SK-N-SH (cell line): ENCODE results near the gene EXOC4. TPM values are rescaled to one million over a fixed set of nuclear protein-coding genes. Genes with fewer than 3 reads are reported as not detected.

Experiments used
- CTCF ChIA-PET: fragments of 300-600, 350-600 bp; formaldehyde crosslinking; extraction: SDS; loops from one replicate; lab custom pipeline; 2021; lab: Yijun Ruan, JAX
- POLR2A ChIA-PET: fragments of 350-600 bp; sonication (Branson Sonifier 250); formaldehyde crosslinking; extraction: SDS; loops from one replicate; lab custom pipeline; 2020; ENCODE audit warnings: antibody characterized with exemption, inconsistent platforms; lab: Yijun Ruan, JAX
- DNase-seq: peaks from one replicate; pipeline ENCODE4 v3.0.0; 2012
- H2AFZ ChIP-seq: fragments of 200-600 bp; sonication (generic); 2 replicates; pipeline ENCODE4 v1.8.1; 2016; ENCODE audit warnings: antibody characterized with exemption, mild to moderate bottlenecking, low read depth
- H3F3A ChIP-seq: fragments of 200-600 bp; sonication (generic); replicated peaks from 2 replicates; pipeline ENCODE3; 2016; ENCODE audit warnings: antibody characterized with exemption, mild to moderate bottlenecking; ENCODE audit not compliant: insufficient read depth
- H3K27ac ChIP-seq, 2 experiments: fragments of 200-500 bp in 1 of 2; fragments of 200-600 bp in 1 of 2; sonication (Bioruptor generic) in 1 of 2; sonication (generic), shearing (Covaris generic) in 1 of 2; 2 replicates each; pipeline versions ENCODE4 v1.5.1 to v1.6.1; 2014 to 2016; ENCODE audit warnings: low read depth in 2 of 2, inconsistent platforms in 1 of 2, low read length in 1 of 2, mild to moderate bottlenecking in 1 of 2, mixed read lengths in 1 of 2
- H3K27me3 ChIP-seq: fragments of 200-600 bp; sonication (generic), shearing (Covaris generic); 2 replicates; pipeline ENCODE4 v1.6.1; 2016; ENCODE audit warnings: mixed run types; ENCODE audit not compliant: insufficient read depth
- H3K36me3 ChIP-seq, 2 experiments: fragments of 200-500 bp in 1 of 2; fragments of 200-600 bp in 1 of 2; sonication (Bioruptor generic) in 1 of 2; sonication (generic) in 1 of 2; replicated peaks in 1 of 2; 2 replicates each; pipeline versions ENCODE3 to v1.5.1; 2014 to 2016; ENCODE audit warnings: low read length in 1 of 2, mild to moderate bottlenecking in 1 of 2; ENCODE audit not compliant: insufficient read depth in 2 of 2, control insufficient read depth in 1 of 2
- H3K4me1 ChIP-seq, 2 experiments: fragments of 200-500 bp in 1 of 2; fragments of 200-600 bp in 1 of 2; sonication (Bioruptor generic) in 1 of 2; sonication (generic), shearing (Covaris generic) in 1 of 2; 2 replicates each; pipeline versions ENCODE4 v1.5.1 to v1.6.1; 2014 to 2016; ENCODE audit warnings: low read depth in 1 of 2, low read length in 1 of 2, mixed run types in 1 of 2; ENCODE audit not compliant: insufficient read depth in 2 of 2, control insufficient read depth in 1 of 2
- H3K4me2 ChIP-seq: fragments of 200-600 bp; sonication (generic), shearing (Covaris generic); 2 replicates; pipeline ENCODE4 v1.6.1; 2017; ENCODE audit warnings: mixed run types
- H3K4me3 ChIP-seq, 2 experiments: fragments of 200-500 bp in 1 of 2; fragments of 200-600 bp in 1 of 2; sonication (Bioruptor generic) in 1 of 2; sonication (generic), shearing (Covaris generic) in 1 of 2; 2 replicates each; pipeline versions ENCODE4 v1.5.1 to v1.8.1; 2014 to 2016; ENCODE audit warnings: low read depth in 2 of 2, inconsistent platforms in 1 of 2, low read length in 1 of 2, mild to moderate bottlenecking in 1 of 2, mixed read lengths in 1 of 2, moderate library complexity in 1 of 2
- H3K79me2 ChIP-seq: fragments of 200-600 bp; sonication (generic); 2 replicates; pipeline ENCODE4 v1.8.1; 2017; ENCODE audit warnings: mild to moderate bottlenecking; ENCODE audit not compliant: insufficient read depth
- H3K9ac ChIP-seq: fragments of 200-600 bp; sonication (generic); 2 replicates; pipeline ENCODE4 v1.6.1; 2017; ENCODE audit warnings: mixed run types
- H3K9me2 ChIP-seq: fragments of 200-600 bp; sonication (generic); 2 replicates; pipeline ENCODE4 v1.6.1; 2017; ENCODE audit warnings: mixed run types
- H3K9me3 ChIP-seq: fragments of 200-600 bp; sonication (generic); 2 replicates; pipeline ENCODE4 v1.6.1; 2017; ENCODE audit warnings: mixed run types, mild to moderate bottlenecking, moderate library complexity
- H4K20me1 ChIP-seq: fragments of 200-600 bp; sonication (generic); 2 replicates; pipeline ENCODE4 v1.6.1; 2017; ENCODE audit warnings: mild to moderate bottlenecking, mixed run types; ENCODE audit not compliant: insufficient read depth
- EP300 ChIP-seq, 2 experiments: IDR thresholded peaks; 2 replicates each; pipeline versions ENCODE4 v1.4.0 to v1.6.1; 2012; ENCODE audit warnings: borderline replicate concordance in 1 of 2, low read depth in 1 of 2, low read length in 1 of 2
- EZH2phosphoT487 ChIP-seq: fragments of 200-600 bp; sonication (generic); IDR thresholded peaks from 2 replicates; pipeline ENCODE4 v1.6.1; 2017; ENCODE audit warnings: low read depth, mixed run types, mild to moderate bottlenecking, antibody characterized with exemption, moderate library complexity, borderline replicate concordance
- FOSL2 ChIP-seq: IDR thresholded peaks from 2 replicates; pipeline ENCODE4 v1.4.0; 2012; ENCODE audit warnings: low read depth, mild to moderate bottlenecking, moderate library complexity, borderline replicate concordance
- FOXM1 ChIP-seq: IDR thresholded peaks from 2 replicates; pipeline ENCODE4 v1.4.0; 2012; ENCODE audit warnings: low read depth, mild to moderate bottlenecking
- GATA2 ChIP-seq: sonication (generic); formaldehyde crosslinking; IDR thresholded peaks from 2 replicates; pipeline ENCODE4 v1.5.0; 2020; ENCODE audit warnings: mild to moderate bottlenecking, missing genetic modification reagents
- JUND ChIP-seq: IDR thresholded peaks from 2 replicates; pipeline ENCODE4 v1.4.0; 2012
- MXI1 ChIP-seq: IDR thresholded peaks from 2 replicates; pipeline ENCODE4 v1.6.1; 2012; ENCODE audit warnings: mild to moderate bottlenecking, low read depth, low read length, improper control_type of control experiment
- NRF1 ChIP-seq: IDR thresholded peaks from 2 replicates; pipeline ENCODE4 v1.6.1; 2012; ENCODE audit warnings: low read depth, mild to moderate bottlenecking, low read length
- PBX3 ChIP-seq: IDR thresholded peaks from 2 replicates; pipeline ENCODE4; 2012
- POLR2AphosphoS5 ChIP-seq: IDR thresholded peaks from 2 replicates; pipeline ENCODE4 v1.6.1; 2012; ENCODE audit warnings: low read depth, low read length
- RAD21 ChIP-seq: IDR thresholded peaks from 2 replicates; pipeline ENCODE4 v1.6.1; 2012; ENCODE audit warnings: mild to moderate bottlenecking, low read length
- RCOR1 ChIP-seq: fragments of 150-350 bp; IDR thresholded peaks from 2 replicates; pipeline ENCODE4 v1.6.1; 2017; ENCODE audit warnings: antibody characterized with exemption, low read length
- RXRA ChIP-seq: IDR thresholded peaks from 2 replicates; pipeline ENCODE4 v1.4.0; 2012; ENCODE audit warnings: low read depth, mild to moderate bottlenecking, borderline replicate concordance
- SMC3 ChIP-seq: IDR thresholded peaks from 2 replicates; pipeline ENCODE4 v1.6.1; 2012; ENCODE audit warnings: low read depth, low read length, improper control_type of control experiment
- TCF12 ChIP-seq: IDR thresholded peaks from 2 replicates; pipeline ENCODE4 v1.4.0; 2012
- WGBS: methylation state at CpG from one replicate; pipeline ENCODE4 v1.1.6; 2017; ENCODE audit warnings: low lambda C conversion rate; 5-methylcytosine and 5-hydroxymethylcytosine counted together
- polyA plus RNA-seq, 3 experiments: library from polyadenylated mRNA; depleted of rRNA; stranded (reverse); fragments of >200 nt; gene quantifications; 2 replicates each; pipeline ENCODE4 v1.2.3, GENCODE V29; 2012
- TF ChIP-seq, protein P1 (sequence below): fragments of 150-350 bp; IDR thresholded peaks from 2 replicates; pipeline ENCODE4 v1.6.1; 2016; ENCODE audit warnings: mild to moderate bottlenecking, low read depth, low read length

EXOC4 gene
- polyA plus RNA-seq, 1 of the 3 experiments (the other 2 are of a cell fraction): 37.3 TPM

DNA sequence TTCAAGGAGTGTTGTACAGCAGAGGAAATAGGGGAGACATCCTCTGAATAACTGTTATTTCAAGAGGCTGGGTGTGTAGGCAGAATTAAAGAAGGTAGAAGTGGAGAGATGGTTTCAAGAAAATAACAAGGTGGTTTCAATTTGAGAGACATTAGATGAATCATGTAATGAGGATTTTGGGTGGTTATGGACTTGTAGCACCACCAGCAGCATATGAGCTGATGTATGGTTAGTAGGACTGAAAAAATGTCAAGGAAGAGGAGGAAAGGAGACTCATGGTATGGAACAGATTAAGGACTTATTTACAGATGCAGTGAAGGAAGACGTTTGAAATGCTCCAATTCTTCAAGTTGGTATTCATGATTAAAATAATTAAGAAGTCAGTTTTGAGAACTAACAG, 166.2 kb downstream of the EXOC4 start:
- peaks cover 0 to 7% of the 10 kb centered on the region in 2 experiments for H3K36me3 ChIP-seq
- H3K4me3 ChIP-seq: no peak overlapping the region
- ChIA-PET POLR2A (no interaction called here), CTCF (no interaction called here)
- no peak overlapping the region for H3K27ac ChIP-seq
- H3K9me3 ChIP-seq: no peaks in the 10 kb centered on the region; the same call in 1 of the 2 replicates
- TF ChIP-seq SMC3: no peak
- TF ChIP-seq FOSL2: no peak
- TF ChIP-seq NRF1: no peak
- TF ChIP-seq JUND: no peak
- TF ChIP-seq, protein P1, sequence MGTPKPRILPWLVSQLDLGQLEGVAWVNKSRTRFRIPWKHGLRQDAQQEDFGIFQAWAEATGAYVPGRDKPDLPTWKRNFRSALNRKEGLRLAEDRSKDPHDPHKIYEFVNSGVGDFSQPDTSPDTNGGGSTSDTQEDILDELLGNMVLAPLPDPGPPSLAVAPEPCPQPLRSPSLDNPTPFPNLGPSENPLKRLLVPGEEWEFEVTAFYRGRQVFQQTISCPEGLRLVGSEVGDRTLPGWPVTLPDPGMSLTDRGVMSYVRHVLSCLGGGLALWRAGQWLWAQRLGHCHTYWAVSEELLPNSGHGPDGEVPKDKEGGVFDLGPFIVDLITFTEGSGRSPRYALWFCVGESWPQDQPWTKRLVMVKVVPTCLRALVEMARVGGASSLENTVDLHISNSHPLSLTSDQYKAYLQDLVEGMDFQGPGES: no peak
- no peak for TF ChIP-seq FOXM1
- 16% methylated on average over 1 of the region's 1 CpG for WGBS
- peaks cover 9% of the 10 kb centered on the region; the same call in 1 of the 2 replicates for H4K20me1 ChIP-seq
- no peaks in the 10 kb centered on the region for H3F3A ChIP-seq
- no peaks in the 10 kb centered on the region; a peak in 1 of 4 replicates for H3K4me1 ChIP-seq
- DNase-seq: no peak
- no peaks in the 10 kb centered on the region for H3K9me2 ChIP-seq
- H3K4me2 ChIP-seq: no peak overlapping the region
- no peak overlapping the region for H2AFZ ChIP-seq
- H3K9ac ChIP-seq: no peak overlapping the region
- no peaks in the 10 kb centered on the region for H3K27me3 ChIP-seq
- peaks cover 30% of the 10 kb centered on the region; the same call in 1 of the 2 replicates for H3K79me2 ChIP-seq

- H3K27me3 ChIP-seq: no peaks in the 10 kb centered on the region
- no peak overlapping the region for H2AFZ ChIP-seq
- H3K4me3 ChIP-seq: no peak overlapping the region
- ChIA-PET POLR2A (interaction anchor here (0.7 kb wide), 1 partner anchor 328 kb away, joined by 3 read pairs; no protein-coding TSS in a partner anchor), CTCF (interaction anchor here (2.8 kb wide), 1 partner anchor 10 kb away, joined by 13 read pairs; no protein-coding TSS in a partner anchor)
- no peak overlapping the region for H3K4me2 ChIP-seq
- 99% methylated on average over 23 of the region's 23 CpGs for WGBS
- no peaks in the 10 kb centered on the region; a peak in 2 of 4 replicates for H3K4me1 ChIP-seq
- DNase-seq: no peak
- H3K79me2 ChIP-seq: peaks cover 17% of the 10 kb centered on the region; the same call in 1 of the 2 replicates
- H3K36me3 ChIP-seq: peaks cover 0 to 10% of the 10 kb centered on the region in 2 experiments
- H3F3A ChIP-seq: peaks cover 6% of the 10 kb centered on the region
- H3K27ac ChIP-seq: no peak overlapping the region
- TF ChIP-seq RCOR1: no peak
- no peak for TF ChIP-seq EP300 (IDR thresholded peaks at IDR 0.05; ENCODE audit: borderline replicate concordance in 1 of 2, low read depth in 1 of 2, low read length in 1 of 2)
- no peak for TF ChIP-seq TCF12
- TF ChIP-seq EZH2phosphoT487: no peak
- TF ChIP-seq SMC3: no peak
- no peak for TF ChIP-seq GATA2 (CRISPR knock-in tag)
- no peak for TF ChIP-seq RXRA
- TF ChIP-seq RAD21: no peak
- TF ChIP-seq POLR2AphosphoS5: no peak
- no peak for TF ChIP-seq FOXM1
- TF ChIP-seq PBX3: no peak
- no peak for TF ChIP-seq MXI1
- H3K9me3 ChIP-seq: no peaks in the 10 kb centered on the region; the same call in 1 of the 2 replicates
- 0 out of 2 replicates have a peak, but pooled peaks cover 4% of the 10 kb centered on the region for H4K20me1 ChIP-seq
- H3K9ac ChIP-seq: no peak overlapping the region
- no peaks in the 10 kb centered on the region for H3K9me2 ChIP-seq
Measured at GRCh38 chr7:133423618-133424017, 170.7 kb downstream of the EXOC4 start.
